GM10266 (cell line): ENCODE data around the gene PKLR.

Source experiments
- DNase-seq: peaks from one replicate; pipeline ENCODE4 v3.0.0; 2012; ENCODE audit errors: extremely low spot score
- TF ChIP-seq, protein P1 (sequence below): IDR thresholded peaks from 2 replicates; pipeline ENCODE4 v1.5.1; 2012; ENCODE audit warnings: mild to moderate bottlenecking, low read depth; ENCODE audit not compliant: control insufficient read depth, insufficient read depth; ENCODE audit errors: missing control alignments

Gene PKLR

DNA sequence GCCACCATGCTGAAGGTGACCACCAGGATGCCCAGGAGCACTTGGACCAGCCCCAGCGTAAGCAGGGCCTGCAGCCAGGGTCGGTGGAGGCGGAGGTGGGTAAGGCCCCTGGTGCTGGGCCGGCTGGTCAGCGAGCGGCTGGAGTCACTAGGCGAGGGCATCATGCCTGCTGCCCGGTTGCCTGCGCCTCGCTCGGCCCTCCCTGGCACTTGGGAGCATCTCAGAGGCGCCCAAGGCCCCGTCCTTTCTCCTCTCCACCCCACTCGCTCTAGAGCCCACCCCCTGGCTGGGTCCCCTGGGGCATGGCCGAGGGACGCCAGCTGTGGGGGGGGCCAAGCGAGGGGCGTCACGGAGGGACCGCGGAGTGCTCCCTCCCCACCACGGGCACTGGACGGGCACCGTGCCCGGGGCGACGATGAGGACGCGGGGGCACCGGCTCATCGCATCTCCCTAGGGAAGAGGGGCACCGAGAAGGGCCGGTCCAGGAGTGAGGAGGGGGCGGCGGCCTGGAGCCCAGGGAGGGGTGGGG lies 46.5 kb downstream of the PKLR start:
- DNase-seq, result peak; percentile 35
- TF ChIP-seq, protein P1, sequence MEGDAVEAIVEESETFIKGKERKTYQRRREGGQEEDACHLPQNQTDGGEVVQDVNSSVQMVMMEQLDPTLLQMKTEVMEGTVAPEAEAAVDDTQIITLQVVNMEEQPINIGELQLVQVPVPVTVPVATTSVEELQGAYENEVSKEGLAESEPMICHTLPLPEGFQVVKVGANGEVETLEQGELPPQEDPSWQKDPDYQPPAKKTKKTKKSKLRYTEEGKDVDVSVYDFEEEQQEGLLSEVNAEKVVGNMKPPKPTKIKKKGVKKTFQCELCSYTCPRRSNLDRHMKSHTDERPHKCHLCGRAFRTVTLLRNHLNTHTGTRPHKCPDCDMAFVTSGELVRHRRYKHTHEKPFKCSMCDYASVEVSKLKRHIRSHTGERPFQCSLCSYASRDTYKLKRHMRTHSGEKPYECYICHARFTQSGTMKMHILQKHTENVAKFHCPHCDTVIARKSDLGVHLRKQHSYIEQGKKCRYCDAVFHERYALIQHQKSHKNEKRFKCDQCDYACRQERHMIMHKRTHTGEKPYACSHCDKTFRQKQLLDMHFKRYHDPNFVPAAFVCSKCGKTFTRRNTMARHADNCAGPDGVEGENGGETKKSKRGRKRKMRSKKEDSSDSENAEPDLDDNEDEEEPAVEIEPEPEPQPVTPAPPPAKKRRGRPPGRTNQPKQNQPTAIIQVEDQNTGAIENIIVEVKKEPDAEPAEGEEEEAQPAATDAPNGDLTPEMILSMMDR, result no peak

DNA sequence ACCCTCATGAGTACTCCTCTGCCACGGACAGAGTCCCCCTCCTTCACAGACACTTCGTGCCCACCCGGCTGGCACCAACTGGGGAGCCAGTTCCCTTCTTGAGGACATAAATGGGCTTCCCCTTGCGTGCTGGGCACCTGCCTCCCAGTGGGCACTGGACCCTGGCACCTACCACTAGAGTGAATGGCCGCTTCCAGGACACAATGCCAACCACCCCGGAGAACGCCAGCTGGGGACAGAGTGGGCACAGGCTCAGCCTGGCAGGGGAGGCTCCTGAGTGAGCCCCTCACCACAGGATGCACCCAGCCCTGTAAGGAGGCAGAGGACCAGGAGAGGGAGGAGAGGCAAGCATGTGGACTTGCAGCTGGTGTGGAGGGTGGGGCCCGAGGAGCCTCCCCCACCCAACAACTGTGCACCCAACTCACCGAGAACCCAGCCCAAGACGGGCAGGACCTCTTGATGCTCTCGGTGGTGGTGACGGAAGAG lies 47.0 kb downstream of the PKLR start:
- DNase-seq, result peak; percentile 12

DNA sequence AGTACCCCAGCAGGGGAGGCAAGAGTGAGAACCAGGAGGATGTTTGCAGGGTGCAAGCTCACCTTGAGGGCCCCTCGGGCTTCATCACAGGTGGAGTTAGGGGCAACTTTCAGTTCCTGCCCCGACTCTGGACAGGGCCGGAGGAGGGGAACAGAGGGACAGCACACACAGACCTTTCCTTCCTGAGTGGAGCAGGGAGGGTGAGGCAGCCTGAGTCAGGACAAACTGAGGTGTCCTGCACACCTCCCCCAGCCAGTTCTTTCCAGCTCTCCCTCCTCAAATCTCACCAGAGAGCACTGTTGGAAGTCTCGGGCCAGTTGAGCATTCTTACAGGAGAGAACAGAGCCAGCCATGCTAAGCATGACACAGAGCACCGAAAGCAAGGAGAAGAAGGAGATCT lies 47.4 kb downstream of the PKLR start:
- peak; percentile 10 for DNase-seq
- TF ChIP-seq, protein P1, result no peak

More for the DNA sequence above, 47.0 kb downstream of the PKLR start:
- TF ChIP-seq, protein P1, result no peak

DNA sequence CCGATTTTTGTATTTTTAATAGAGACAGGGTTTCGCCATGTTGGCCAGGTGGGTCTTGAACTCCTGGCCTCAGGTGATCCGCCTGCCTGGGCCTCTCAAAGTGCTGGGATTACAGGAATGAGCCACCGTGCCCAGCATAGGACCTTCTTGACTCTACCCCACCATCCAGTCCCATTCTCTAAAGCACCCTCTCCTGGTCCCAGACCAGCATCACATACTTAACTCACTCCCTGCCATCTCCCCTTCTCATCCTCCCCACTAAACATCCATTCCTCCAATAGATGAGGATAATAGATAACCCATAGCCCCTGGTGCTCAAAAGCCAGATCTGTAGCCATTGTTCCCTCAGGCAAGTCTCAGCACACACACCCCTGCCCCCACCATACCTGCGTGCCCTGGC lies 48.0 kb downstream of the PKLR start:
- TF ChIP-seq, protein P1, result no peak
- peak; percentile 12 for DNase-seq

DNA sequence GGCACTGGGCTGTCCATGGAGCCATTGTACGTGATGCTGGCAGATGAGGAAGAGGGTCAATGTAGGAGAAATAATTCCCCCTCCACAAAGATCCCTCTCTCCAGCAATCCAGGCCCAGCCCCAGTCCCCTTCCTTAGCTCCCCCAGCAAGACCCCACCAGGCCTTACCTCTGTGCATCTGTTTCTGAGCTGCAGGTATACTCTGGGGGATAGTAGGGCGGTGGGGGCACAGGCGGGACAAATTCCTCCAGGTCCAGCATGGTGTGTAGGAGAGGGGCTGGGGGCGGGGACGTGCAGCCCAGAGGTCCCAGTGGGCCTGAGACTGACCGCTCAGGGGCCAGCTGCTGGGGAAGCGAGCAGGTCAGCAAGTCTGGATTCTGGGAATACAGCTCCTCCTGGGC lies 49.7 kb downstream of the PKLR start:
- peak; percentile 5 for DNase-seq
- TF ChIP-seq, protein P1, result no peak

DNA sequence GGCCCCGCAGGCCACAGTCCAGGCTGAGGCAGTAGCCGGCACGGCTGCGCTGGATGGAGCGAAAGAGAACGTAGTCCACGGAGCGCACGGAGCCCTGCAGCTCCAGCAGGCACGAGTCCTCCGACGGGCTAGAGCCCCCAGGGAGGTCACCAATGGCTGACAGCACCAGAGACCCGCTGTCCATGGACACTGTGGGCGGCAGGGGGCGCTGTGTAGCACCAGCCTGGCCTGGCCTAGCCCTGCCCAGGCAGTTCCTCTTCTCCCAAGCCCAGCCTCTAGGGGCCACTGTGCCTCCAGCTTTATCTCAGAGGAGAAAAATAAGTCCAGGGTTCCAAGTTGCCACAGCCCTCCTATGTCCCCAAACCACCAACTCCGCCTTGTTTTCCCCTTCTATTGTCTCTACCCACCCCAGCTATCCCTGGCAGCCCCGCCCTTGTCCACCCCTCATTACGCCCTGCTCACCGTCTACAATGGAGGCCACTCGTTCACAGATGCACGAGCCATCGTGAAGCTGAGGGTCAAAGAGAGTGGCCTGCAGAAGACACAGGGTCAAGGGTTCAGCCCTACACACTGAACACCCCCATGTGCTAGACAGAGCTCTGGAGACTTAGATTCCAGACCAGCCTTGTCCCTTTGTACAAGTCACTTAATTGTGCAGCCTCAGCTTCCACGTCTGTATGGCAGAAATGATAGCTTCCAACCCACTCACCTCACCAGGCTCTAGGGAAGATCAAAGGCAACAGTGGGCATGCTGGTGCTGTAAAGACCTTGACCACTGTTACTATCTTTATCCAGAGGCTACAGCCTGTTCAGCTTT lies 50.4 kb downstream of the PKLR start:
- DNase-seq, result peak; percentile 97
- TF ChIP-seq, protein P1, result peak; percentile 100

DNA sequence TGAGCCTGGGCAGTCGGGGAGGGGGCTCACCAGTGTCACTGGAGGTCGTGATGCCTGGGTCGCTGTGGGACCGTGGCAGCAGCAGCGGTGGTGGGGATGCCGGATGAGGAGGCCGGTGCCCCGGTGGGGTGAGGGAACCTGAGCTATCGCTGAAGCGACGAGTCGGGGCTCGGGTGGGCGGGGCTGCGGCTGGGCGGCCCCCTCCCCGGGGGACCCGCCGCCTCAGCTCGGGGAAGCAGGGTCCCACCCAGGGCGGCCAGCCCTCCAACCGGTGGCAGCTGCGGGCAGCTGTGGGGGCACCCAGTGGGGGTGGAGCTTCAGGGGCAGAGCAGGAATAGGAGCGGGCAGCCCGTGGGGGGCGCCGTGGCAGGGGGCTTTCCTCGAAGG lies 51.0 kb downstream of the PKLR start:
- TF ChIP-seq, protein P1, result no peak
- DNase-seq, result peak; percentile 35
